ENCODE results near the gene RTRAF.

Gene RTRAF

DNA sequence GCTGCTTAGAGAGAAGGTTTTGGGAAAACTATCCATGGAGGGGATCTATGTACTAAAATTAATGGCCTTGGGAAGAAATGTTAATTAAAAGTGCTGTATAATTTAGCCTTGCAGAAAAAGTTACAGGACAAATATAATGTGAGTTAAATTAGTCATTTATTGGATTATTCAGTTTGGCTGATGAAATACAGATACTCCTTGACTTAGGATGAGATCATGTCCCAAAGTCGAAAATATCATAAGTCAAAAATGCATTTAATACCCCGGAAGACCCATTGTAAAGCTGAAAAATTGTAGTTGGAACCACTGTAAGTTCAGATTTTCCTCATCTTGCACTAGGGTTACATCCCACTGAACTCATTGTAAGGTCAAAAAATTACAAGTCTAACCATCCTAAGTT lies 9.7 kb downstream of the RTRAF start:
- TF ChIP-seq, protein P1, sequence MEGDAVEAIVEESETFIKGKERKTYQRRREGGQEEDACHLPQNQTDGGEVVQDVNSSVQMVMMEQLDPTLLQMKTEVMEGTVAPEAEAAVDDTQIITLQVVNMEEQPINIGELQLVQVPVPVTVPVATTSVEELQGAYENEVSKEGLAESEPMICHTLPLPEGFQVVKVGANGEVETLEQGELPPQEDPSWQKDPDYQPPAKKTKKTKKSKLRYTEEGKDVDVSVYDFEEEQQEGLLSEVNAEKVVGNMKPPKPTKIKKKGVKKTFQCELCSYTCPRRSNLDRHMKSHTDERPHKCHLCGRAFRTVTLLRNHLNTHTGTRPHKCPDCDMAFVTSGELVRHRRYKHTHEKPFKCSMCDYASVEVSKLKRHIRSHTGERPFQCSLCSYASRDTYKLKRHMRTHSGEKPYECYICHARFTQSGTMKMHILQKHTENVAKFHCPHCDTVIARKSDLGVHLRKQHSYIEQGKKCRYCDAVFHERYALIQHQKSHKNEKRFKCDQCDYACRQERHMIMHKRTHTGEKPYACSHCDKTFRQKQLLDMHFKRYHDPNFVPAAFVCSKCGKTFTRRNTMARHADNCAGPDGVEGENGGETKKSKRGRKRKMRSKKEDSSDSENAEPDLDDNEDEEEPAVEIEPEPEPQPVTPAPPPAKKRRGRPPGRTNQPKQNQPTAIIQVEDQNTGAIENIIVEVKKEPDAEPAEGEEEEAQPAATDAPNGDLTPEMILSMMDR (IDR thresholded peaks at IDR 0.05; ENCODE audit: control extremely low read depth, extremely low read depth, low read depth, missing control alignments), result no peak
- no peak for DNase-seq (ENCODE audit: extremely low spot score)
- ChIA-PET POLR2A (no interaction called here), CTCF (no interaction called here)

DNA sequence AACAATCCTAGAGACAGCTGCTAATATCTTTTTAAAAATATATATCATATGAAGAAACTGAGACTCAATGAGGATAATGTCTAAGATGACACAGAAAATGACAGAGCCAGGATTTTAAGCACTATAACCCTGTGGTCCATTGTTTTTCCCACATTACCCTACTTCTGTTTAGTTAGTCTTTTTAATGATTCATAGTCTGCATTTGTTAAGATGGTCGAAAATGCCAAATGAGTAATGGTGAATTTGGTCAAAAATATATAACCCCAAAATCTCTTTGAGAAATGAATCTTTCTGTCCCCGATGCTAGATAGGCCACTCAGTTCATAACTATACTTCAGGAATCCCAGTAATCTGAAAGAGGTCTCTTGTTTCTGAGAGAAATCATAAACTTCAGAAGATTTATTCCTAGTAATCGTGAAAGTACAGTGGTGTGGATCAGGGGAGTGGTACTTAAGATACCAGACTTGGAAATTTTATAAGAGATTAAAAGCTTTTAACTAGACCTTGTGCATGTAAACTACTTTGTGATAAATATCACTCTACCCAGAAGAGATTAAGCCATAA lies 10.8 kb downstream of the RTRAF start:
- CTCF ChIA-PET, result no interaction called here

GRCh38 chr14:52000696-52001095 lies 11.3 kb downstream of the RTRAF start:
- DNase-seq (ENCODE audit: extremely low spot score), result no peak
- CTCF ChIA-PET, result no interaction called here
- TF ChIP-seq, protein P1 (IDR thresholded peaks at IDR 0.05; ENCODE audit: control extremely low read depth, extremely low read depth, low read depth, missing control alignments), result no peak
- POLR2A ChIA-PET, result no interaction called here

More for the DNA sequence above, 10.8 kb downstream of the RTRAF start:
- POLR2A ChIA-PET, result no interaction called here
- no peak for DNase-seq (ENCODE audit: extremely low spot score)
- TF ChIP-seq, protein P1 (IDR thresholded peaks at IDR 0.05; ENCODE audit: control extremely low read depth, extremely low read depth, low read depth, missing control alignments), result no peak

- TF ChIP-seq, protein P1 (IDR thresholded peaks at IDR 0.05; ENCODE audit: control extremely low read depth, extremely low read depth, low read depth, missing control alignments), result no peak
- no peak for DNase-seq (ENCODE audit: extremely low spot score)
- CTCF ChIA-PET, result interaction anchor here (1.4 kb wide), 1 partner anchor 11 kb away, joined by 3 read pairs; no protein-coding TSS in a partner anchor
- POLR2A ChIA-PET, result no interaction called here
Measured at GRCh38 chr14:52002542-52002941, 13.2 kb downstream of the RTRAF start.

DNA sequence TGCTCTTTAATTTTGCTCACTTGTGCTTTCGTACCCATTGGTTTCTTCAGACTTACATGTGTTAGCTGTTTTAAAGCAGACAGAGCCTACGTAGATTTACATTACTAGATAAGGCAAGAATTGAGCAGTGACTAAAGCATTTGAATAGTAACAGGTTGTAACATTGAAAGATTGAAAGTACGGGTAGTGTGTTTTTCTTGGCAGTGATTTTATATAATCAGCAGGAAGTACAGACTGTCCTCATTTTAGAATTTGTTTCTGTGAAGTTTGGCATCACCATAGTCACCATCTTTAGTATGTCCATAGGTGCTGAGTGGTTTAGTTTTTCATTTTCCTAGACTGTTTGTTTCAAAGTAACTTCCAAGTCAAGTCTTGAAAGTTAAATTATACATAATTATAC lies 14.0 kb downstream of the RTRAF start:
- POLR2A ChIA-PET, result no interaction called here
- CTCF ChIA-PET, result interaction anchor here (1.4 kb wide), 1 partner anchor 12 kb away, joined by 3 read pairs; no protein-coding TSS in a partner anchor
- no peak for DNase-seq (ENCODE audit: extremely low spot score)
- TF ChIP-seq, protein P1 (IDR thresholded peaks at IDR 0.05; ENCODE audit: control extremely low read depth, extremely low read depth, low read depth, missing control alignments), result no peak

- no peak for DNase-seq (ENCODE audit: extremely low spot score)
- CTCF ChIA-PET, result interaction anchor here (0.6 to 2.0 kb wide), 4 partner anchors 10 to 448 kb away, joined by 3 to 14 read pairs (median 4); no protein-coding TSS in a partner anchor
- TF ChIP-seq, protein P1 (IDR thresholded peaks at IDR 0.05; ENCODE audit: control extremely low read depth, extremely low read depth, low read depth, missing control alignments), result no peak
- POLR2A ChIA-PET, result no interaction called here
Measured at GRCh38 chr14:52005625-52006024, 16.3 kb downstream of the RTRAF start.
